ENCODE measurements around the gene MGAT2. TPM values are rescaled to one million over a fixed set of nuclear protein-coding genes. Genes with fewer than 3 reads are reported as not detected.

The MGAT2 gene
- total RNA-seq, 1 experiment from 2014 or later = 22.9 TPM

GRCh38 chr14:49670475-49670874, 49.9 kb downstream of the MGAT2 start:
- H3K27ac ChIP-seq (ENCODE audit: low read depth, low read length) = no peak overlapping the region
- no peaks in the 10 kb centered on the region for H3K9me2 ChIP-seq (ENCODE audit: insufficient read depth)
- ChIA-PET RAD21 (ENCODE audit: low non-redundant PET in 1 of 2, low total read pairs in 2 of 2, uncharacterized antibody in 2 of 2, unreplicated experiment in 2 of 2) (no interaction called here), CTCF (no interaction called here), POLR2A (no interaction called here)
- no peaks in the 10 kb centered on the region for H3K4me1 ChIP-seq (ENCODE audit: control insufficient read depth in 1 of 2, insufficient read depth in 2 of 2, low read length in 2 of 2)
- H3K36me3 ChIP-seq (ENCODE audit: control insufficient read depth in 1 of 2, insufficient read depth in 2 of 2, low read length in 2 of 2) = peaks cover 12 to 18% of the 10 kb centered on the region in 2 experiments; a peak in 3 of 4 replicates
- no TSS peak for BruUV-seq (replicated peaks)
- no peak overlapping the region for H3K4me2 ChIP-seq (ENCODE audit: low read length)
- intact Hi-C loops (cut with micrococcal nuclease) = no loop called here
- H3K4me3 ChIP-seq (replicated peaks in 1 of 2; ENCODE audit: low read depth in 1 of 2, low read length in 2 of 2) = no peak overlapping the region
- ATAC-seq = no peak
- no peak overlapping the region for H2AFZ ChIP-seq (ENCODE audit: low read depth, low read length, poor library complexity, severe bottlenecking)
- no peaks in the 10 kb centered on the region for H3K79me2 ChIP-seq (ENCODE audit: insufficient read depth, low read length)
- no peaks in the 10 kb centered on the region for H3K9me3 ChIP-seq (ENCODE audit: control insufficient read depth in 1 of 2, insufficient read depth in 1 of 2, low read depth in 1 of 2, low read length in 2 of 2)
- H4K20me1 ChIP-seq (ENCODE audit: insufficient read depth) = no peaks in the 10 kb centered on the region; the same call in 1 of the 2 replicates
- DNase-seq (ENCODE audit: low read depth, low spot score) = no peak
- no peaks in the 10 kb centered on the region for H3K27me3 ChIP-seq (ENCODE audit: insufficient read depth, low read length)
- H3K9ac ChIP-seq (ENCODE audit: low read length) = no peak overlapping the region
- TF ChIP-seq ATF3 (IDR thresholded peaks at IDR 0.05) = no peak
- no peak for TF ChIP-seq FOSL1 (IDR thresholded peaks at IDR 0.05; ENCODE audit: low read depth)

Other genes with a start within 250 kb of the MGAT2 start
- gene RPS29, start 34.4 kb upstream of the MGAT2 start, total RNA-seq (2021; ENCODE audit: unreplicated experiment) = 1,825 TPM
- gene LRR1, start 21.9 kb upstream of the MGAT2 start, total RNA-seq (2021; ENCODE audit: unreplicated experiment) = 34.6 TPM
- gene RPL36AL, start 173 bp upstream of the MGAT2 start, total RNA-seq (2021; ENCODE audit: unreplicated experiment) = 212 TPM
- 13.7 TPM for gene DNAAF2, start 14.4 kb downstream of the MGAT2 start, total RNA-seq (2021; ENCODE audit: unreplicated experiment)
- gene POLE2, start 67.4 kb downstream of the MGAT2 start, total RNA-seq (2021; ENCODE audit: unreplicated experiment) = 24.5 TPM
- gene KLHDC1, start 72.3 kb downstream of the MGAT2 start, total RNA-seq (2021; ENCODE audit: unreplicated experiment) = 0.98 TPM
- 26.4 TPM for gene KLHDC2, start 147.4 kb downstream of the MGAT2 start, total RNA-seq (2021; ENCODE audit: unreplicated experiment)
- gene NEMF, start 232.0 kb downstream of the MGAT2 start, total RNA-seq (2021; ENCODE audit: unreplicated experiment) = 57.7 TPM